HepG2 (cell line): ENCODE measurements around the gene USF1. TPM values are rescaled to one million over a fixed set of nuclear protein-coding genes. Genes with fewer than 3 reads are reported as not detected.

Source experiments
- CAMTA2 ChIP-seq: sonication (generic); formaldehyde crosslinking; IDR thresholded peaks from 2 replicates; pipeline ENCODE4 v1.4.0; 2020; ENCODE audit warnings: mild to moderate bottlenecking, missing genetic modification reagents, borderline replicate concordance
- CBFB ChIP-seq: sonication (generic); formaldehyde crosslinking; IDR thresholded peaks from 2 replicates; pipeline ENCODE4 v1.4.0; 2020; ENCODE audit warnings: missing genetic modification reagents
- CEBPB ChIP-seq: IDR thresholded peaks from 2 replicates; pipeline ENCODE4 v1.6.1; 2011; ENCODE audit warnings: low read depth, low read length, improper control_type of control experiment, borderline replicate concordance
- IRF2 ChIP-seq: IDR thresholded peaks from 2 replicates; pipeline ENCODE4 v1.6.1; 2018; ENCODE audit warnings: missing genetic modification reagents, missing compliant biosample characterization
- LCORL ChIP-seq, 2 experiments: fragments of 450-650 bp in 1 of 2; sonication (generic) in 1 of 2; formaldehyde crosslinking in 1 of 2; IDR thresholded peaks; 2 replicates each; pipeline versions ENCODE4 v1.5.0 to v1.6.1; 2017 to 2020; ENCODE audit warnings: antibody characterized with exemption in 1 of 2, missing genetic modification reagents in 1 of 2
- MIER2 ChIP-seq: IDR thresholded peaks from 2 replicates; pipeline ENCODE4 v1.6.1; 2016; ENCODE audit warnings: missing biosample characterization, missing genetic modification reagents
- NCOA5 ChIP-seq: sonication (generic); formaldehyde crosslinking; IDR thresholded peaks from 2 replicates; pipeline ENCODE4 v1.4.0; 2020; ENCODE audit warnings: missing genetic modification reagents
- RCOR2 ChIP-seq: IDR thresholded peaks from 2 replicates; pipeline ENCODE4 v1.6.1; 2016; ENCODE audit warnings: missing biosample characterization, missing genetic modification reagents
- ZNF20 ChIP-seq: sonication (generic); formaldehyde crosslinking; IDR thresholded peaks from 2 replicates; pipeline ENCODE4 v1.4.0; 2020; ENCODE audit warnings: mild to moderate bottlenecking, moderate library complexity, missing genetic modification reagents
- ZNF337 ChIP-seq: sonication (generic); formaldehyde crosslinking; IDR thresholded peaks from 2 replicates; pipeline ENCODE4 v1.5.1; 2020; ENCODE audit warnings: missing genetic modification reagents, low read depth, mild to moderate bottlenecking, borderline replicate concordance
- ZNF33B ChIP-seq: sonication (generic); formaldehyde crosslinking; IDR thresholded peaks from 2 replicates; pipeline ENCODE4 v1.5.1; 2020; ENCODE audit warnings: mild to moderate bottlenecking, missing genetic modification reagents
- ZNF34 ChIP-seq: sonication (generic); formaldehyde crosslinking; IDR thresholded peaks from 2 replicates; pipeline ENCODE4 v1.4.0; 2020; ENCODE audit warnings: mild to moderate bottlenecking, missing genetic modification reagents, borderline replicate concordance
- ZNF670 ChIP-seq: sonication (generic); formaldehyde crosslinking; IDR thresholded peaks from 2 replicates; pipeline ENCODE4 v1.8.0; 2022; ENCODE audit warnings: mild to moderate bottlenecking, missing genetic modification reagents, borderline replicate concordance
- polyA plus RNA-seq, 8 experiments: library from polyadenylated mRNA; depleted of rRNA in 3 of 8; stranded (reverse) in 7 of 8; unstranded in 1 of 8; fragments of >200 nt; fragmentation: Illumina TruSeq in 4 of 8; extraction: Trizol in 4 of 8; gene quantifications; 2 replicates each; pipeline versions ENCODE4 v1.2.1 to v1.2.3, GENCODE V29; 2011 to 2016; ENCODE audit warnings: low read depth in 4 of 8, missing spikeins in 1 of 8, mixed read lengths in 1 of 8; ENCODE audit not compliant: insufficient read depth in 1 of 8
- total RNA-seq, 5 experiments: library from RNA; depleted of rRNA; stranded (reverse); fragments of >200 nt; fragmentation: Illumina TruSeq; extraction: Trizol; gene quantifications; 2 replicates each; pipeline ENCODE4 v1.2.3, GENCODE V29; 2016; ENCODE audit warnings: low read depth in 1 of 5
- TF ChIP-seq, protein P1 (sequence below): sonication (generic); formaldehyde crosslinking; IDR thresholded peaks from 2 replicates; pipeline ENCODE4 v1.4.0; 2020; ENCODE audit warnings: missing genetic modification reagents, mild to moderate bottlenecking, borderline replicate concordance
- TF ChIP-seq, protein P2 (sequence below): sonication (generic); formaldehyde crosslinking; IDR thresholded peaks from 2 replicates; pipeline ENCODE4; 2020; ENCODE audit warnings: missing genetic modification reagents, mild to moderate bottlenecking, borderline replicate concordance
- TF ChIP-seq, protein P3 (sequence below): sonication (generic); formaldehyde crosslinking; conservative IDR thresholded peaks from 2 replicates; pipeline ENCODE4 v1.5.0; 2020; ENCODE audit warnings: missing genetic modification reagents
- TF ChIP-seq, protein P4 (sequence below): fragments of 450-650 bp; IDR thresholded peaks from 2 replicates; pipeline ENCODE4 v1.6.1; 2017; ENCODE audit warnings: mild to moderate bottlenecking

USF1 gene
- total and polyA plus RNA-seq, 2 of the 13 experiments (the other 11 are each of a cell fraction or from before 2014, with no cell fraction given): 26.9 to 39.4 TPM

DNA sequence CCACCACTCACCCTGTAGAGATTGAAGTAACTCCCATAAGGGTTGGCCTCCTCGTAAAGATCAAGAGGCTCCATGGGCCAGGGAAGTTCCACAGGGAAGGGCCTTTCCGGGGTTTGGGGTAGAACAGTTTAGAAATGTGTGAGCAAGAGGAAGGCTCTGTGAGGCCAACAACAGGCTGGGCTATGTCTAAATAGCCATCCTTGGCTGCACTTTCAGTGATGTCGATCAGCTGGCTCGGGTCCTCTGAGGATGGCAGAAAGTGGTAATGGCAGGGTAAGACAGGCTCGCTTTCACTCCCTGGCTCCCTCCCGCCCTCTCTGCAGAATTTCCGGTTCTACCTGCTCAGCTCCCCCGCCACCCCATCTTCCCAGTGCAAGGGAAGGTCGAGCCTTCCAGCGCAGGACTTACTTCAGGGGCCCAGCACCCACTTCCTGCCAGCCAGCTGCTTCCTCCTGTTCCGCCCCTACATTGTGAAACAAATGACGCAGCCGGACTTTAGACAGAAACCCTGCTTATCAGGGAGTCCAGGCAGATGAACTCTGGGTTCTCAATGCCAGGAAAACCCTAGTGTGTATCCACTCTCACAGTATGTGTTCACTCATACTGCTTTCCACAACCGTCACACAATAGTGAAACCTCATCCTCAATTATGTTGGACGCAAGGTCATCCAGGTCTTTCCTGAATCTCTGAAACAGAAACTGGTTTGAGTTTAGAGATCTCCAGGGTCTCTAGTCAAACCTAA, 32.1 kb downstream of the USF1 start (continued):
- TF ChIP-seq, protein P1, sequence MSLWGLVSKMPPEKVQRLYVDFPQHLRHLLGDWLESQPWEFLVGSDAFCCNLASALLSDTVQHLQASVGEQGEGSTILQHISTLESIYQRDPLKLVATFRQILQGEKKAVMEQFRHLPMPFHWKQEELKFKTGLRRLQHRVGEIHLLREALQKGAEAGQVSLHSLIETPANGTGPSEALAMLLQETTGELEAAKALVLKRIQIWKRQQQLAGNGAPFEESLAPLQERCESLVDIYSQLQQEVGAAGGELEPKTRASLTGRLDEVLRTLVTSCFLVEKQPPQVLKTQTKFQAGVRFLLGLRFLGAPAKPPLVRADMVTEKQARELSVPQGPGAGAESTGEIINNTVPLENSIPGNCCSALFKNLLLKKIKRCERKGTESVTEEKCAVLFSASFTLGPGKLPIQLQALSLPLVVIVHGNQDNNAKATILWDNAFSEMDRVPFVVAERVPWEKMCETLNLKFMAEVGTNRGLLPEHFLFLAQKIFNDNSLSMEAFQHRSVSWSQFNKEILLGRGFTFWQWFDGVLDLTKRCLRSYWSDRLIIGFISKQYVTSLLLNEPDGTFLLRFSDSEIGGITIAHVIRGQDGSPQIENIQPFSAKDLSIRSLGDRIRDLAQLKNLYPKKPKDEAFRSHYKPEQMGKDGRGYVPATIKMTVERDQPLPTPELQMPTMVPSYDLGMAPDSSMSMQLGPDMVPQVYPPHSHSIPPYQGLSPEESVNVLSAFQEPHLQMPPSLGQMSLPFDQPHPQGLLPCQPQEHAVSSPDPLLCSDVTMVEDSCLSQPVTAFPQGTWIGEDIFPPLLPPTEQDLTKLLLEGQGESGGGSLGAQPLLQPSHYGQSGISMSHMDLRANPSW (CRISPR knock-in tag): peak; percentile 72; the same call in 1 of the 2 replicates
- peak; percentile 97 for TF ChIP-seq ZNF34
- peak; percentile 75 for TF ChIP-seq MIER2 (CRISPR knock-in tag)
- TF ChIP-seq, protein P2, sequence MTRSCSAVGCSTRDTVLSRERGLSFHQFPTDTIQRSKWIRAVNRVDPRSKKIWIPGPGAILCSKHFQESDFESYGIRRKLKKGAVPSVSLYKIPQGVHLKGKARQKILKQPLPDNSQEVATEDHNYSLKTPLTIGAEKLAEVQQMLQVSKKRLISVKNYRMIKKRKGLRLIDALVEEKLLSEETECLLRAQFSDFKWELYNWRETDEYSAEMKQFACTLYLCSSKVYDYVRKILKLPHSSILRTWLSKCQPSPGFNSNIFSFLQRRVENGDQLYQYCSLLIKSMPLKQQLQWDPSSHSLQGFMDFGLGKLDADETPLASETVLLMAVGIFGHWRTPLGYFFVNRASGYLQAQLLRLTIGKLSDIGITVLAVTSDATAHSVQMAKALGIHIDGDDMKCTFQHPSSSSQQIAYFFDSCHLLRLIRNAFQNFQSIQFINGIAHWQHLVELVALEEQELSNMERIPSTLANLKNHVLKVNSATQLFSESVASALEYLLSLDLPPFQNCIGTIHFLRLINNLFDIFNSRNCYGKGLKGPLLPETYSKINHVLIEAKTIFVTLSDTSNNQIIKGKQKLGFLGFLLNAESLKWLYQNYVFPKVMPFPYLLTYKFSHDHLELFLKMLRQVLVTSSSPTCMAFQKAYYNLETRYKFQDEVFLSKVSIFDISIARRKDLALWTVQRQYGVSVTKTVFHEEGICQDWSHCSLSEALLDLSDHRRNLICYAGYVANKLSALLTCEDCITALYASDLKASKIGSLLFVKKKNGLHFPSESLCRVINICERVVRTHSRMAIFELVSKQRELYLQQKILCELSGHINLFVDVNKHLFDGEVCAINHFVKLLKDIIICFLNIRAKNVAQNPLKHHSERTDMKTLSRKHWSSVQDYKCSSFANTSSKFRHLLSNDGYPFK (CRISPR knock-in tag): peak; percentile 80; the same call in 1 of the 2 replicates
- no peak; the same call in 1 of the 2 replicates for TF ChIP-seq ZNF33B
- no peak for TF ChIP-seq NCOA5
- TF ChIP-seq CEBPB: peak; percentile 98
- TF ChIP-seq, protein P3, sequence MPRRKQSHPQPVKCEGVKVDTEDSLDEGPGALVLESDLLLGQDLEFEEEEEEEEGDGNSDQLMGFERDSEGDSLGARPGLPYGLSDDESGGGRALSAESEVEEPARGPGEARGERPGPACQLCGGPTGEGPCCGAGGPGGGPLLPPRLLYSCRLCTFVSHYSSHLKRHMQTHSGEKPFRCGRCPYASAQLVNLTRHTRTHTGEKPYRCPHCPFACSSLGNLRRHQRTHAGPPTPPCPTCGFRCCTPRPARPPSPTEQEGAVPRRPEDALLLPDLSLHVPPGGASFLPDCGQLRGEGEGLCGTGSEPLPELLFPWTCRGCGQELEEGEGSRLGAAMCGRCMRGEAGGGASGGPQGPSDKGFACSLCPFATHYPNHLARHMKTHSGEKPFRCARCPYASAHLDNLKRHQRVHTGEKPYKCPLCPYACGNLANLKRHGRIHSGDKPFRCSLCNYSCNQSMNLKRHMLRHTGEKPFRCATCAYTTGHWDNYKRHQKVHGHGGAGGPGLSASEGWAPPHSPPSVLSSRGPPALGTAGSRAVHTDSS (CRISPR knock-in tag): no peak
- no peak for TF ChIP-seq ZNF20
- TF ChIP-seq CAMTA2 (CRISPR knock-in tag): peak; percentile 86; the same call in 1 of the 2 replicates
- TF ChIP-seq RCOR2 (CRISPR knock-in tag): peak; percentile 68; the same call in 1 of the 2 replicates
- TF ChIP-seq ZNF337 (CRISPR knock-in tag): no peak
- 0 out of 2 replicates have a peak, but pooled peaks have one; percentile 25 for TF ChIP-seq LCORL (IDR thresholded peaks at IDR 0.05)
- peak; percentile 86; the same call in 1 of the 2 replicates for TF ChIP-seq LCORL (CRISPR knock-in tag; IDR thresholded peaks at IDR 0.05)
- TF ChIP-seq ZNF670 (CRISPR knock-in tag): no peak
- peak; percentile 79 for TF ChIP-seq CBFB (CRISPR knock-in tag)
- TF ChIP-seq, protein P4, sequence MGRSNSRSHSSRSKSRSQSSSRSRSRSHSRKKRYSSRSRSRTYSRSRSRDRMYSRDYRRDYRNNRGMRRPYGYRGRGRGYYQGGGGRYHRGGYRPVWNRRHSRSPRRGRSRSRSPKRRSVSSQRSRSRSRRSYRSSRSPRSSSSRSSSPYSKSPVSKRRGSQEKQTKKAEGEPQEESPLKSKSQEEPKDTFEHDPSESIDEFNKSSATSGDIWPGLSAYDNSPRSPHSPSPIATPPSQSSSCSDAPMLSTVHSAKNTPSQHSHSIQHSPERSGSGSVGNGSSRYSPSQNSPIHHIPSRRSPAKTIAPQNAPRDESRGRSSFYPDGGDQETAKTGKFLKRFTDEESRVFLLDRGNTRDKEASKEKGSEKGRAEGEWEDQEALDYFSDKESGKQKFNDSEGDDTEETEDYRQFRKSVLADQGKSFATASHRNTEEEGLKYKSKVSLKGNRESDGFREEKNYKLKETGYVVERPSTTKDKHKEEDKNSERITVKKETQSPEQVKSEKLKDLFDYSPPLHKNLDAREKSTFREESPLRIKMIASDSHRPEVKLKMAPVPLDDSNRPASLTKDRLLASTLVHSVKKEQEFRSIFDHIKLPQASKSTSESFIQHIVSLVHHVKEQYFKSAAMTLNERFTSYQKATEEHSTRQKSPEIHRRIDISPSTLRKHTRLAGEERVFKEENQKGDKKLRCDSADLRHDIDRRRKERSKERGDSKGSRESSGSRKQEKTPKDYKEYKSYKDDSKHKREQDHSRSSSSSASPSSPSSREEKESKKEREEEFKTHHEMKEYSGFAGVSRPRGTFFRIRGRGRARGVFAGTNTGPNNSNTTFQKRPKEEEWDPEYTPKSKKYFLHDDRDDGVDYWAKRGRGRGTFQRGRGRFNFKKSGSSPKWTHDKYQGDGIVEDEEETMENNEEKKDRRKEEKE: no peak
- peak; percentile 87 for TF ChIP-seq IRF2 (CRISPR knock-in tag)
